Neural cell (in vitro differentiated cells): ENCODE data around the gene NXF2B. TPM values are rescaled to one million over a fixed set of nuclear protein-coding genes. Genes with fewer than 3 reads are reported as not detected.
"Not testable (repeated sequence)": the region's sequence is repeated elsewhere in the genome, so short reads cannot be mapped to it uniquely, and the experiment has no call there.

Experiments
- H2AFZ ChIP-seq: fragments of 200-600, 300-800 bp; sonication (generic), shearing (Covaris generic); 2 replicates; pipeline ENCODE4 v1.6.0; 2014; ENCODE audit warnings: low read depth, mild to moderate bottlenecking, antibody characterized with exemption, low read length, moderate library complexity
- H3F3A ChIP-seq: fragments of 200-600 bp; shearing (Covaris generic); 2 replicates; pipeline ENCODE4 v1.6.1; 2016; ENCODE audit warnings: mild to moderate bottlenecking, moderate library complexity, mixed read lengths, antibody characterized with exemption, low read length; ENCODE audit not compliant: insufficient read depth, poor library complexity, severe bottlenecking
- H3K27ac ChIP-seq: fragments of 200-600, 300-800 bp; sonication (generic), shearing (Covaris generic); 2 replicates; pipeline ENCODE4 v1.5.1; 2014; ENCODE audit warnings: mild to moderate bottlenecking, low read length, moderate library complexity
- H3K27me3 ChIP-seq: fragments of 300-800, 200-600 bp; sonication (generic), shearing (Covaris generic); 2 replicates; pipeline ENCODE4 v1.6.0; 2014; ENCODE audit warnings: mild to moderate bottlenecking, low read depth, low read length, moderate library complexity; ENCODE audit not compliant: insufficient read depth
- H3K36me3 ChIP-seq: fragments of 300-800, 200-600 bp; sonication (generic), shearing (Covaris generic); 2 replicates; pipeline ENCODE4 v1.5.1; 2014; ENCODE audit warnings: mild to moderate bottlenecking, antibody characterized with exemption, low read length, moderate library complexity; ENCODE audit not compliant: insufficient read depth
- H3K4me2 ChIP-seq: fragments of 300-800, 200-600 bp; sonication (generic), shearing (Covaris generic); 2 replicates; pipeline ENCODE4 v1.6.0; 2014; ENCODE audit warnings: mild to moderate bottlenecking, low read length
- H3K4me3 ChIP-seq: fragments of 300-800, 200-600 bp; sonication (generic), shearing (Covaris generic); 2 replicates; pipeline ENCODE4 v1.5.1; 2014; ENCODE audit warnings: mild to moderate bottlenecking, low read length, moderate library complexity
- H3K79me2 ChIP-seq: fragments of 200-600 bp; shearing (Covaris generic); replicated peaks from 2 replicates; pipeline ENCODE4 v1.6.0; 2014; ENCODE audit warnings: mild to moderate bottlenecking, low read length, moderate library complexity; ENCODE audit not compliant: insufficient read depth
- H3K9ac ChIP-seq: fragments of 300-800, 200-600 bp; sonication (generic), shearing (Covaris generic); 2 replicates; pipeline ENCODE4 v1.6.1; 2016; ENCODE audit warnings: mild to moderate bottlenecking, low read length, mixed read lengths
- H3K9me2 ChIP-seq: fragments of 200-600 bp; shearing (Covaris generic); 2 replicates; pipeline ENCODE4 v1.6.1; 2016; ENCODE audit warnings: mild to moderate bottlenecking, low read length, mixed read lengths; ENCODE audit not compliant: insufficient read depth
- H3K9me3 ChIP-seq: fragments of 200-600, 300-800 bp; sonication (generic), shearing (Covaris generic); 2 replicates; pipeline ENCODE4 v1.6.1; 2016; ENCODE audit warnings: mild to moderate bottlenecking, mixed run types, low read length, moderate library complexity, mixed read lengths
- H4K20me1 ChIP-seq: fragments of 200-600 bp; shearing (Covaris generic); 2 replicates; pipeline ENCODE4 v1.6.1; 2016; ENCODE audit warnings: mild to moderate bottlenecking, mixed run types; ENCODE audit not compliant: insufficient read depth
- polyA minus RNA-seq: library from RNA; depleted of rRNA, polyadenylated mRNA; stranded (reverse); fragments of >200 nt; gene quantifications from 2 replicates; pipeline ENCODE4 v1.2.3, GENCODE V29; 2014
- polyA plus RNA-seq: library from polyadenylated mRNA; depleted of rRNA; stranded (reverse); fragments of >200 nt; gene quantifications from 2 replicates; pipeline ENCODE4 v1.2.3, GENCODE V29; 2014

The NXF2B gene, protein sequence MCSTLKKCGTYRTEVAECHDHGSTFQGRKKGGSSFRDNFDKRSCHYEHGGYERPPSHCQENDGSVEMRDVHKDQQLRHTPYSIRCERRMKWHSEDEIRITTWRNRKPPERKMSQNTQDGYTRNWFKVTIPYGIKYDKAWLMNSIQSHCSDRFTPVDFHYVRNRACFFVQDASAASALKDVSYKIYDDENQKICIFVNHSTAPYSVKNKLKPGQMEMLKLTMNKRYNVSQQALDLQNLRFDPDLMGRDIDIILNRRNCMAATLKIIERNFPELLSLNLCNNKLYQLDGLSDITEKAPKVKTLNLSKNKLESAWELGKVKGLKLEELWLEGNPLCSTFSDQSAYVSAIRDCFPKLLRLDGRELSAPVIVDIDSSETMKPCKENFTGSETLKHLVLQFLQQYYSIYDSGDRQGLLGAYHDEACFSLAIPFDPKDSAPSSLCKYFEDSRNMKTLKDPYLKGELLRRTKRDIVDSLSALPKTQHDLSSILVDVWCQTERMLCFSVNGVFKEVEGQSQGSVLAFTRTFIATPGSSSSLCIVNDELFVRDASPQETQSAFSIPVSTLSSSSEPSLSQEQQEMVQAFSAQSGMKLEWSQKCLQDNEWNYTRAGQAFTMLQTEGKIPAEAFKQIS
- not detected in 2 replicates for polyA plus RNA-seq
- polyA minus RNA-seq, result not detected in 2 replicates

DNA sequence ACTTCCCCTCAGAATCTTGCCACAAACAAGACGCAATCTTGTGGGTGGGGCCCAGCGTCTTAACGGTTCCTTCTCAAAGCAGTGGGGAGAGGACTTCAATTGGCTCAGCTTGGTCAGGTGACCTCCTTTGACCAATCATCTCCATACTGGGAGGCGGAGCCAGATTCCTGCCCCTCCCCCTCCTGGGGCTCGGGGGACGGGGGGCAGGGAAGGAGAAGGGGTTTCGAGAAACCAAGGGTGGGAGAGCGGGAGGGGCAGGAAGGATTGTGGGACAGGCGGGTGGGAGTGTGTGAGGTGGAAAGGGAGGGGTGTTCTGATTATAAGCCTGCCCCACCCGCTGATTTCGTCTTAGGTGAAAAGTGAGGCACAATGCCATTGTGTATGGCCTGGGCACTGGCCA is at the start of gene NXF2B:
NXF2B (minus strand) TSS at position 101 of the 400 bp plus-strand sequence. CDS start 59,972 bp downstream, outside the sequence.
- H3K79me2 ChIP-seq, H2AFZ ChIP-seq, H3K36me3 ChIP-seq, H3K27ac ChIP-seq, H3K9me3 ChIP-seq, H3K9me2 ChIP-seq, H3F3A ChIP-seq, H3K4me3 ChIP-seq, H3K27me3 ChIP-seq, H4K20me1 ChIP-seq, H3K4me2 ChIP-seq, H3K9ac ChIP-seq: not testable (repeated sequence)

- H3K4me3 ChIP-seq, H3K9me2 ChIP-seq, H3F3A ChIP-seq, H3K4me2 ChIP-seq, H3K79me2 ChIP-seq, H3K9ac ChIP-seq, H3K9me3 ChIP-seq, H4K20me1 ChIP-seq, H3K36me3 ChIP-seq, H3K27me3 ChIP-seq, H3K27ac ChIP-seq, H2AFZ ChIP-seq: not testable (repeated sequence)
These were observed 39.0 kb upstream of the NXF2B start for GRCh38 chrX:102478765-102479164.

DNA sequence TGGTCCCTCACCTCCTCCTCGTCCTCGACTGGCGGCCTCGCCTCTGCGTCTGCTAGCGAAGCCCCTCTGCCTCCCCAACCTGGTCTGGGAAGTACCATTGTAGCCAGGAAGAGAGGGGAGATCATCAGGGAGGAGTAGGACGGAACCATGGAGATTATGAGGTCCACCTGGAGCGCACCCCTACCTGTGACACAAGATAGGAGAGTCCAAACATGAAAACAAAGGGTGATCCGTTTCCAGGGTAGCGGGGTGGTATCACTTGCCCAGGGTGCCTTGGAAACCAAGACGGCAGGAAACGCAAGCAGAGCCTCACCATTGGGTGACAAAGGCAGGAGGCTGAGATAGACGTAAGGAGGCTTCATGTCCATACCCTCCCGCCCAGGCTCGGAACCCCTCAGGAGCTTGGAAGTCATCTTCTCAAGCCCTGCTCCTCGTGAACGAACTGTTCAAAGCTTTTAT is 32.0 kb upstream of the NXF2B start, which contains the start of gene TCP11X2:
TCP11X2 (minus strand) TSS at position 51 of the 459 bp plus-strand sequence.
- H4K20me1 ChIP-seq, H2AFZ ChIP-seq, H3K9me2 ChIP-seq: not testable (repeated sequence)

GRCh38 chrX:102470215-102470614 is 30.4 kb upstream of the NXF2B start:
- H3K9ac ChIP-seq, H3K27me3 ChIP-seq, H3K27ac ChIP-seq, H4K20me1 ChIP-seq, H3K9me2 ChIP-seq, H3K9me3 ChIP-seq, H2AFZ ChIP-seq, H3K36me3 ChIP-seq, H3F3A ChIP-seq, H3K4me3 ChIP-seq, H3K79me2 ChIP-seq, H3K4me2 ChIP-seq: not testable (repeated sequence)

More for the DNA sequence above, 32.0 kb upstream of the NXF2B start, which contains the start of gene TCP11X2:
- H3K79me2 ChIP-seq, H3K27me3 ChIP-seq, H3K4me2 ChIP-seq, H3K9me3 ChIP-seq, H3K36me3 ChIP-seq, H3F3A ChIP-seq, H3K27ac ChIP-seq, H3K9ac ChIP-seq, H3K4me3 ChIP-seq: not testable (repeated sequence)

DNA sequence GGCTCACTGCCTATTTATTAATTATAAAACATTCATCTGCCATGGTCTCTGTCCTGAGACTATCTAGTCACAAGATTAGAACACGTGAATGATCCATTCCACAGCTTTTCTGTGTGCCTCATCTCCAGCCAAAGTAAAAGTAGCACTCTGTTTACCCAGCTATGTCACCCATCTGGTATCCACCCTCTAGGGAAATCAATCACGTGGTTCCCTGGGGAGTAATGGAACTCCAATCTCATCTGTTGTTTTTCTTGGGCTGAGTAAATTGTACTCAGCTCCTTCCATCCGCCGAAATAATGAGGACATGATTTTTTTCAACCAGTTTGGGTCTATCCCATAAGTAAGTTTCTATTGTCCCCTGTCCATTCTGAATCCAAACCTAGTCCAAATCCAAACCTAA is 18.8 kb upstream of the NXF2B start:
- H3K79me2 ChIP-seq, H3F3A ChIP-seq, H3K9me3 ChIP-seq, H2AFZ ChIP-seq, H3K27ac ChIP-seq, H3K36me3 ChIP-seq, H3K4me3 ChIP-seq, H3K9ac ChIP-seq, H3K9me2 ChIP-seq, H4K20me1 ChIP-seq, H3K4me2 ChIP-seq, H3K27me3 ChIP-seq: not testable (repeated sequence)

DNA sequence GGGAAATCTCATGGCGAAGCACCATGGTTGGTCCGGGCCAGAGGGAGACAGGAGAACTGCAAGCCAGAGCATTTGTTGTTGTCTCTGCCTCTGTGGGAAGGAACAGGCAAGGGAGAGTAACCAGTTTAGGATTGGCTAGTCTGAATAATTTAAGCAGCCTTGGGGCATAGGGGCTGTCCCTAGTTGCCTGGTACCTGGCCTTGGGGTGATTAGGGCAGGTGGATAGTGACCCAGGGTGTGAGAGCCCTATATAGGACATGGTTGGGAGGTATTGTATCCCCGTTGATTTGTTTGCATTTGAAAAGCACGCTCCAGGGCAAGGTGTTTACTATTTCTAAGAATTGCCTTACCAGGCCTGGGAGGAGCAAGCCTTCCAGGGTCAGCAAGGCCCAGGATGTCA is 25.3 kb downstream of the NXF2B start:
- not testable (repeated sequence) for H3K9me3 ChIP-seq, H3F3A ChIP-seq, H3K4me3 ChIP-seq, H3K27me3 ChIP-seq, H4K20me1 ChIP-seq, H3K9me2 ChIP-seq, H3K9ac ChIP-seq, H3K27ac ChIP-seq, H2AFZ ChIP-seq, H3K36me3 ChIP-seq, H3K79me2 ChIP-seq, H3K4me2 ChIP-seq
